Mucosa of stomach (tissue), 1 donor: ENCODE results near the gene C19orf53.

Experiments used
- H3K27me3 ChIP-seq: one replicate; pipeline ENCODE4 v1.7.0; 2013; ENCODE audit warnings: mild to moderate bottlenecking, low read length; ENCODE audit not compliant: control insufficient read depth, insufficient read depth
- H3K36me3 ChIP-seq: one replicate; pipeline ENCODE4 v1.7.0; 2013; ENCODE audit warnings: low read length; ENCODE audit not compliant: control insufficient read depth, insufficient read depth
- H3K4me1 ChIP-seq: one replicate; pipeline ENCODE4 v1.7.0; 2013; ENCODE audit warnings: mild to moderate bottlenecking, low read length; ENCODE audit not compliant: control insufficient read depth, insufficient read depth
- H3K4me3 ChIP-seq: one replicate; pipeline ENCODE4 v1.7.0; 2013; ENCODE audit warnings: low read length
- H3K9ac ChIP-seq: one replicate; pipeline ENCODE4 v1.7.0; 2013; ENCODE audit warnings: mild to moderate bottlenecking, low read length, moderate library complexity
- H3K9me3 ChIP-seq: one replicate; pipeline ENCODE4 v1.7.0; 2013; ENCODE audit warnings: mild to moderate bottlenecking, low read length, moderate library complexity; ENCODE audit not compliant: control insufficient read depth
- donor health status: Pancreatic carcinoma.

The C19orf53 gene

GRCh38 chr19:13823901-13824300 lies 49.6 kb downstream of the C19orf53 start:
- peaks cover 13% of the 10 kb centered on the region for H3K4me1 ChIP-seq
- H3K4me3 ChIP-seq: no peak overlapping the region
- no peak overlapping the region for H3K9ac ChIP-seq
- no peaks in the 10 kb centered on the region for H3K9me3 ChIP-seq
- H3K27me3 ChIP-seq: no peaks in the 10 kb centered on the region
- no peaks in the 10 kb centered on the region for H3K36me3 ChIP-seq

- H3K9ac ChIP-seq: no peak overlapping the region
- H3K27me3 ChIP-seq: no peaks in the 10 kb centered on the region
- H3K9me3 ChIP-seq: no peaks in the 10 kb centered on the region
- H3K36me3 ChIP-seq: no peaks in the 10 kb centered on the region
- no peak overlapping the region for H3K4me3 ChIP-seq
- peaks cover 13% of the 10 kb centered on the region for H3K4me1 ChIP-seq
Measured at GRCh38 chr19:13824703-13825102, 50.4 kb downstream of the C19orf53 start.

GRCh38 chr19:13825489-13826441 lies 51.5 kb downstream of the C19orf53 start:
- no peaks in the 10 kb centered on the region for H3K9me3 ChIP-seq
- H3K27me3 ChIP-seq: no peaks in the 10 kb centered on the region
- no peak overlapping the region for H3K9ac ChIP-seq
- H3K36me3 ChIP-seq: no peaks in the 10 kb centered on the region
- H3K4me1 ChIP-seq: peaks cover 13% of the 10 kb centered on the region
- H3K4me3 ChIP-seq: no peak overlapping the region

GRCh38 chr19:13826652-13827235 lies 52.5 kb downstream of the C19orf53 start:
- Histone ChIP-seq H3K36me3 (no peaks in the 10 kb centered on the region), H3K4me3 (no peak overlapping the region), H3K9ac (no peak overlapping the region), H3K4me1 (peaks cover 13% of the 10 kb centered on the region), H3K9me3 (no peaks in the 10 kb centered on the region), H3K27me3 (no peaks in the 10 kb centered on the region)

- Histone ChIP-seq H3K4me3 (no peak overlapping the region), H3K4me1 (peaks cover 13% of the 10 kb centered on the region), H3K27me3 (no peaks in the 10 kb centered on the region), H3K9me3 (no peaks in the 10 kb centered on the region), H3K36me3 (no peaks in the 10 kb centered on the region), H3K9ac (no peak overlapping the region)
Measured at GRCh38 chr19:13827656-13828055, 53.4 kb downstream of the C19orf53 start.
